Measurements from ENCODE around the gene BICDL1.
"Not testable (repeated sequence)": the region's sequence is repeated elsewhere in the genome, so short reads cannot be mapped to it uniquely, and the experiment has no call there.

The BICDL1 gene

GRCh38 chr12:120006258-120006975 lies 17.4 kb downstream of the BICDL1 start:
- no peak for DNase-seq

GRCh38 chr12:120007272-120007671 lies 18.2 kb downstream of the BICDL1 start:
- DNase-seq: peak in 1 of 51 donors; percentile 5

DNA sequence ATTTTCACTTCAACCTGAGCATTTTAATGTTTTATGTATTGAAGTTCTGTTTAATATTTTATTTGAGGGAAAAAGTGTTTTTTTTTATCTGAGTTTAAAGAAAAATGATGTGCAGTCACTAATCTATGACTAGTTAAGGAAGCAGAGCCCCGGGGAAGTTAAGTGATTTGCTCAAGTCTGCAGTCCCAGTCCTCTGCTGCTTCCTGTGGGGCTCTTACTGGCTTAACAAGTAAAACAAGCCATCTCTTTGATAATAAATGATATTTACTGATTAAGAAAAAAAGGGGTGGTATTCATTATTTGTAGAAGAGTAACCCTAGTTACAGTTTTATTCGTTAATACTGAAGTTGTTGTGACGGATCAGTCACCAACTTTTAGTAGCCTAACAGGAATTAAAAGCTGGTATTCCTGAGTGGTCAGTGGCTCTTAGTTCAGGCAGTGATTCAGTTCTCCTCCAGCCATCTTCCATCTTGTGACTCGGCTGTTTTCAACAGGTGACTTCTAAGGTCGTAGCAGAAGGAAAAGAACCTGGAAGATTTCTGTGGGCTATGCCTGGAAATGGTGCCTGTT lies 21.7 kb downstream of the BICDL1 start:
- DNase-seq: no peak

DNA sequence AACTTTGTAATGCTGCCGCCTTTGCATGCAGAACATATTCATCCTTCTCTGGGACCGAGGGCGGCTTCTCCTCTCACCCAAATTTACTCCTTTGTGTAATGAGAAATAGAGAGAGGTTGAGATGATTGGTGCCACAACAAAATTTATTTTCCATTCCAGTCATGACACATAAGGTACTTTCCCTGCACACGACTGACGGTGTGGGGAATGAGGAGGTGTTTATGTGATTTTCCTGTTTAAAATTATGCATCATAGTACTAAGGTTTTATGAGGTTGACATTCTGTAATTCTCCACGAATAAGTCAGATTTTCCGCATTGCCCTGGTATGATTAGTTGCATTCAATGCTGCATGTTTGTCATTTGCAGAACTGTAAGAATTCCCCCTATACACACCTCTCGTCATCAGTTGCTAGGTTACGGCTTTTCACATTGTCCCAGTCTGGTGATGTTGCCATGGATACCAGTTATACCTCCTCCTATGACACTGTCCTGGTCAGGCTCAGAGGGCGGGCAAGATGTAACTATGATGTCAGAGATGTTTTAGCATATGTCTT lies 23.1 kb downstream of the BICDL1 start:
- peak in 15 of 51 donors; percentile 1 to 38 (median 10) for DNase-seq

GRCh38 chr12:120013659-120014380 lies 24.8 kb downstream of the BICDL1 start:
- no peak for DNase-seq

- DNase-seq: not testable (repeated sequence)
Measured at GRCh38 chr12:120014381-120014735, 25.3 kb downstream of the BICDL1 start.

DNA sequence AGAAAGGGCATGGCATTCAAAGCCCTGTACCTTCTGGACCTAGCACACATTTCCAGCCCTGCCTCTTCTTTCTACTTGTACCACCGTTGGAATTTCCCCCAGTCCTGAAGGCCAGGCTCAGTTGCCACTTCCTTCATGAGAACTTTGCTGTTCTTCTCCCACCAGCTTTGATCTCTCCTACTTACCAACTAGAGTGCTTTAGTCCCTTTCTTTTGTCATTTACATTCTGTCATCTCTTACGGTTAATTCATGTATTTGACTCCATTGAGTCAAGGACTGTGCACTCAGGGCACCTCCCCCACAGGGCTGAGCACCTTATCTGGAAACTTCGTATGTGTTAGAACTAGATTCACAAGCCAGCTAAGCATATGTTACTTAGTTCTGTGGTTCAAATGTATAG lies 26.3 kb downstream of the BICDL1 start:
- no peak for DNase-seq

DNA sequence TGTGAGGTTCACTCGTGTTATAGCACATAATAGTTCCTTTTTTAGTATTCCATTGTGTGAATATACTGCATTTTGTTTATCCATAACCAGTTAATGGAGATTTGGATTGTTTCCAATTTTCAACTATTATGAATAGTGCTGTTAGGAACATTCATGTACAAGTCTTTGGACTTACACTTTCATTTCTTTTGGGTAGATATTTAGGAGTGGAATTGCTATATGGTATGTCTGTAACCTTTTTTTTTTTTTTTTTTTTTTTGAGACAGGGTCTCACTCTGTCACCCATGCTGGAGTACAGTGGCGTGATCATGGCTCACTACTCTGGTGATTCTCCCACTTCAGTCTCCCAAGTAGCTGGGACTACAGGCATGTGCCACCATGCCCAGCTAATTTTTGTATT lies 27.2 kb downstream of the BICDL1 start:
- DNase-seq: not testable (repeated sequence)

DNA sequence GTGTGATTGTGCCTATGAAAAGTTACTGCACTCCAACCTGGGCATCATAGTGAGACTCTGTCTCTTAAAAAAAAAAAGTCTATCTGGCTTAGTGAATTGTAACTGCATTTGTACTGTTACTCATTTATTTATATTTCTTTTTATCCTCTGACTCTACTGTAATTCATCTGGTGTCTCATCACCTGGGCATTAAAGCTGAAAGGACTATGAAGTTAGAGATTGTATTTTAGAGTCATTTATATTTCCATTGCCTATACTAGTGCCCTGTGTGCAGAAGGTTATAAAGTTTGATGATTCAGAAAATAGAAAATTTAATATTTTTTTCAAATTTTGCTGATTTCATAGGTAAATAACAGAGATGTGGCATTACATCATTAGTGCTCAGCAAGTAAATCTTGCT lies 30.2 kb downstream of the BICDL1 start:
- DNase-seq: no peak

DNA sequence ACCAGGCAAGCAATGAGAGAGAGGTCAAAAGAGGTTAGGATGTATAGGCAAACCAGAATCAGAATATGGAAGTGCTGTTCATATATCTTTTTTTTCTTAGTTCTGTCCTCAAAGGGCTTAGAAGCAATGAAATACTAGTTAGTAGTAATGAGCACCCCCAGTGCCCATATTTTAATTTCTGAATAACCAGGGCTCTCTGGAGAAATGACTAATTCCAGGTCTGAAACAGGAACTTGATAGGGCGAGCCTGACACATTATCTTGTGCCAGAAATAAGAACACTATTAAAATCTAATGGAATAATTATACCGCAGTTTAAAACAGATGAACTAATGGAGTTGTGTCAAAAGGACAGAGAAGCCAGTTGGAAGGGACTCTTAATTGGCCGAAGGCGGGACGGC lies 30.9 kb downstream of the BICDL1 start:
- DNase-seq: no peak

DNA sequence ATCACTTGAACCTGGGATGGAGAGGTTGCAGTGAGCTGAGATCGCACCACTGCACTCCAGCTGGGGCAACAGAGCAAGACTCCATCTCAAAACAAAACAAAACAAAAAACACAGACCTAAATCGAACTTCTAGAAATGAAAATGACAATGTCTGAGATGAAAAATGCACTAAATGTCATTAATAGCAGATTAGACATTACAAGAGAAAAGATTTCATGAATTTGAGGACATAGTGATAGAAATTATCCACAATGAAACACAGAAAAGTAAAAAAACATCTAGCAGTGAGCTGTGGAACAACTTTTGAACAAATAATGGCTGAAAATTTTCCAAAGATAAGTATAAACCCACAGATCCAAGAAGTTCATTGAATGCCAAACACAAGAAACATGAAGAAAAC lies 35.2 kb downstream of the BICDL1 start:
- no peak for DNase-seq

DNA sequence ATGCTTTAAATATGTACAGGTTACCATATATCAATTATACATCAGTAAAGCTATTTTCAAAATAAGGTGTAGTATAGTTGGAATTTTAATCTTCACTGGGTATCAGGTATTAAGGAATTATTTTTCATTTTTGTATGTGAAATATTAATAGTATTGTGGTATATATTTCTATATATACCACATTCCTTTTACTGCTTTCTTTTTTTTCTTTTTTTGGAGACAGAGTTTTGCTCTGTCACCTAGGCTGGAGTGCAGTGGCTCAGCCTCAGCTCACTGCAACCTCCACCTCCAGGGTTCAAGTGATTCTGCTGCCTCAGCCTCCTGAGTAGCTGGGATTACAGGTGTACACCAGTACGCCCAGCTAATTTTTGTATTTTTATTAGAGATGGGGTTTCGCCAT lies 36.6 kb downstream of the BICDL1 start:
- DNase-seq: no peak

DNA sequence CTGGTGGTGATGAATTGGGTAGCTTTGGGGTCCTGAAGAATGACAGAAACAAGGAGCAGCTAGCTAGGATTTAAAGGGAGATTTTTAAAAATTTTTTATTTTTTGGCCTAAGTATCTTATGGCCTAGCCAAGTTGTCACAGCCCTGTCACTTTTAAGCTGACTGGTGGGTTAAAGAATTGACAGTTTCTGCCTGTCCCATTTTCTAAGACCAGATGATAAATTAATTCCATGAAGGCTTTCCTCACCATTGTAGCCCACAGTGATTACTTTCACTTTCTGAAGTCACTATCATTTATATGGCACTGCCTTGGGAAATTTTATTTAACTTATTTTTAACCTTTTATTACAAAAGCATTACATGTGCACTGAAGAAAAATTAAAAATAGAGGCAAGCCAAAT lies 43.2 kb downstream of the BICDL1 start:
- no peak for DNase-seq

DNA sequence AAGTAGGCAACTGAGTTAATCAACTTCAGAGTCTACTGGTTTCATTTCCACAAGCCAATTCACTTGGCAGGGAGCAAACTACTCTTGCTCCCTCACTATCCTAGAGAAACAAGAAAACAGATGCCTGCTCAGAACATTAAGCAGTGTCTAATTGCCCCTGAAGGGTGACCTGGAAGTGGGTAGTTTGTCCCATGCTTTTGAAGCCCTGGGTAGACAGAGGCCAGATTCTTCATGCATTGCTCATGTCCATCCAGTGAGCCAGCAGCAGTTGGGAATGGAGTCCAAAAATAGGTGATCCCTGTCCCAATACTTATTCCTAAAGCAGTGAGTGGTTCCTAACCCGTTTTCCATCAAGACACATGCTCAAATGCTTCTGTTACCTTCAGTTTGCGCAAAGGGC lies 48.8 kb downstream of the BICDL1 start:
- DNase-seq: no peak

DNA sequence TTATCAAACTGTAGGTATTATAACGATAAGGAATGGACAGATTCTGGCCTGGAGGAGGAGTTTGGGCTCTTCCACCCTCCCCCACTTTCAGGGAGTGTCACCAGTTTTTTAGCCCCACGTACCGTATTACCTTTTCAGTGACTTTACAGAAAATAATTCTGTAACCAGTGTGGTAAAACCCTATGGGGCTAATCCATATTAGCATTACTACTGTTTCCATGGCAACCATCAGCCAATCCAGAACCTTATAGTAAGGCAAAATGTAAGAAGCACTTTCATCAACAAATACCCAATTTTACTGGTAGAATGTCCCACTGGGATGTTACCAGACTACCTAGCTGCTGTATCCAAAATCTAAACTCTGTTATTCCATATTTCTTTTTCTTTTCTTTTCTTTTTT lies 50.7 kb downstream of the BICDL1 start:
- peak in 1 of 51 donors; percentile 41 for DNase-seq

DNA sequence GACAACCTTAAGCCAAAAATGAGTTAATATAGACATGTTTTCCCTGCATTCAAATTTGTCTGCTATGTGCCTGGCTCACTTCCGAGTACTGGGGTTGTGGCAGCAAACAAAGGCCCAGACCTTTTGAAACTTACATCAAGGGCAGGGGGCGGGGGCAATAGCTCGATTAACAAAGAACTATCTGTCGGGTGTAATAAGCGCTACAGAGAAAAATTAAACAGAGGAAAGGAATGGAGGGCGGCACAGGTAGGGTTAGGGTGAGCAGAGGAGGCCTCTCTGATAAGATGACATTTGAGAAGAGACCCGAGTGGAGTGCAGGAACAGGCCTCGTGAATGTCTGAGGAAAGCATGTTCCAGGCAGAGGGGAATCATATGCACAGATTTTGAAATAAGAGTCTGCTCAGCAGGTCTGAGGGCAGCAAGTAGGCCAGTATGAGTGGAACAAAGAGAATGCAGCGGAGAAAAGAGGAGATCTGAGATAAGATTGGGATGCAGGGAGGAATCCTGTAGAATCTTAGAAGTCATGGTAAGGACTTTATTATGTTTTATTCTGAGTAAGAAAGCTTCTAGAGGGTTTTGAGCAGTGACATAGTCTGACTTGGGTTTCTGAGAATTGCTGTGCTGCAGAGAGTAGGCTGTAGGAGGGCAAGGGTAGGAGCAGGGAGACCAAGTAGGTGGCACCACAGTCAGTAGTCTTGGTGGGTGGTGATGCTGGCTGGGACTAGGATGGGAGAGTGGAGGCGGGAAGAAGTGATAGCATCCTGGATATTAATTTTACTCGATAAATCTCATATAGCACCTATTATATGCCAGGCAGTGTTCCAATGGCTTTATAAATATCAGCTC lies 52.6 kb downstream of the BICDL1 start:
- peak in 1 of 51 donors; percentile 2 for DNase-seq

GRCh38 chr12:120045367-120045766 lies 56.3 kb downstream of the BICDL1 start:
- not testable (repeated sequence) for DNase-seq

GRCh38 chr12:120047072-120047471 lies 58.0 kb downstream of the BICDL1 start:
- DNase-seq: no peak

DNA sequence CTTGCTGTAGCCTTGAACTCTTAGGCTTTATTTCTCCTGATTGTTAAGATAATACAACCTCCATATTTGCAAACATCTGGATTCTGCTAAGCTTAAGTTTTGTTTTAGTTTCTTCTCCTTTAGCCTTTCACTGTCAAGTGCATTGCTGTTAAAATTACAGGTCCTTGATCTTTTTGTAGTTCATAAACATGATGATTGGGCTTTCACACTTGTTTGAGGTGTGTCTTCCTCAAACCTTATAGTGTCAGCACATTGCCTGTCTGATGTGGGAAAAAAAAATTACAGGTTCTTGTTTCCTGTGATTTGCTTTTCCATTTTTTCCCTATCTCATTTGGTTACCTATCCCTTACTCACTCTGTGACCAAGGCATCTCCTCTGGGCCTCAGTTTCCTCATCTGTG lies 59.2 kb downstream of the BICDL1 start:
- DNase-seq: no peak

DNA sequence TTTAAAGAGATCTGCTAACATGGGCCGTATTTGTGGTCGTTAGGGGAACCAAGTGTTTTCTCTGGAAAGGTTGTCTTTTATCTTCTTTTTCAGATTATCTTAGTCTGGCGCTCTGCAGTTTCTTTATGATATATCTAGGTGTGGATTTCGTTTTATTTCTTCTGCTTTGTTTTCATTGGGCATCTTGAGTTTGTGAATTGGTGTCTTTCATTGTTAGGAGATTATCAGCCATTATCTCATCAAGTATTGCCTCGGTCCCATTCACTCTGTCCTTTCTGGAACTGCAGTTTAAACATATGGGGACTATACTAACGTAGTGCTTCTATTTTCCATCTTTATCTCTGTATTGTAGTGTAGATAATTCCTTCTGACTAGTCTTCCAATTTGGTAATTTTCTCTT lies 60.4 kb downstream of the BICDL1 start:
- DNase-seq: no peak

- no peak for DNase-seq
Measured at GRCh38 chr12:120051535-120051934, 62.5 kb downstream of the BICDL1 start.

- DNase-seq: no peak
Measured at GRCh38 chr12:120054293-120054692, 65.3 kb downstream of the BICDL1 start.

Data from hypothalamus (tissue), 51 donors.